ENCODE measurements around the gene ERBB4.
A peak's percentile ranks its signal among the peaks of the same experiment; 100 is the strongest.

Gene ERBB4

DNA sequence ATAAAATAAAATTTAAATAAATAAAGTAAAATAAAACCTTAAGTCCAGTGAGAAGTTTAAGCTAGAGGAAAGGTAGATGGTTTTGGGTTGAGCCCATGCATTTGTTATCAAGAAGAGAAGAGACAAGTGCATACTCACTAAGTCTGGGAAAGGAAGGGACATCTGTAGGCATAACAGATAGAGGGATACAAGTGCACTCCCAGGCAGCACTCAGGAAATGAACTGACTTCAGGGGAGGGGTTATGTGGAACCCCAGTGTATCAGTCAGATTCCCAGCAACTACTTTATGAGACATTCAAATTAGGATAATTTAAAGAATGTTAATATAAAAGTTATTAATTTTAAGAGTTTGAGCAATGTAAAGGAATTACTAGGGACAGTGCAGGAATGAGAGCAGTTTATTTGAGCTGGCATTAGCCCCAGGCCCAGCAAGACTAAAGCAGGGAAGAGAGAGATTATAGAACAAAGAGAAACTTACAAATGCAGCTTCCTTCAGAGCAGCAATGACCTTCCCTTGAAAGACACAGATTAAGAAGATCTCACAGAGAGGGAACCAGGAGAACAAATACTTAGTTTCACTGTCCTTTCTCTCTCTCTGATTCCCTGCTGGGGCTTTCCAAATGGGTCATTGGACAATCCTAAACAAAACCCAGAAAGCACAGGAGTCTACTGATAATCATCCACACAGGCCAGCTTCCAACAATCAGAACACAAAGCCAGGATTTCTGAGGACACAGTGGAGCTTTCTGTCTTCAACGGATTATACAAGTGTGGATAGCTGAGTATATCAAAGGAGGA is 109.7 kb downstream of the ERBB4 start:
- no peak for TF ChIP-seq POLR2A (IDR thresholded peaks at IDR 0.05; ENCODE audit: low read depth, low read length)
- peak; percentile 50 for FAIRE-seq
- DNase-seq (ENCODE audit: insufficient read length, low spot score), result no peak

GRCh38 chr2:212427638-212428037 is 111.0 kb downstream of the ERBB4 start:
- no peak for FAIRE-seq
- DNase-seq (ENCODE audit: insufficient read length, low spot score), result no peak
- no peak for TF ChIP-seq POLR2A (IDR thresholded peaks at IDR 0.05; ENCODE audit: low read depth, low read length)

DNA sequence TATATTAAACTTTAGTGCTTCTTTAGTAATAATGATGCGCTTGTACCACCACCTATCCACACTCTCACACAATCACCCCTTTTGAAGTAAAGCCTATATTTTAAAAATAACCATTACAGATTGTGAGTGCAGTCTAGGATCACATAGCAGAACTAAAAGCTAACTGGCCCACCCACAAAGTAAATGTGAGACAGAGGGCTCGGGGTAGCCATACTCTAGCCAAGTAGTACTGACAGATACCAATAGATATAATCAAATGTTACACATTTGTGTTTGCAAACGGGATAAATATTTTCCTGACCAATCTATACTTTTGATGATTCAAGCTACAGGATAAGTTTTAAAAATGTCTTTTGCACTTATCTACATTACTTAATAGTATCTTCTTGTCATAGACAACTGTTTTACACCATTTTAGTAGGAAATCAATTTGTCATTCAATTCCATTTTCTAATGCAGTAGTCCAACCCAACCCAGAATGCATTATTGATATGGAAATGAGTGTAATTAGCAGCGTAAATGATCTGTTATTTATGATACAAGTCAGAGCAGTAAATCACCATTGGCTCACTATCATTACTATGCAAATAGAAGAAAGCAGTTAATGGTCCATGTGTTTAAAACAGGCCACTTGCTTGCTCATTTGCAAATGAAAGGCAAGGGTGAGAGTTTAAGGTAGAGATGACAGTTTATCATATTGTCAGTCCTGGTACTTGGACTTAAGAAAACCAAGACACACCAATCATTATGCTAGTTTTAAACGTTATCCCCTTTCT is 111.8 kb downstream of the ERBB4 start:
- no peak for DNase-seq (ENCODE audit: insufficient read length, low spot score)

DNA sequence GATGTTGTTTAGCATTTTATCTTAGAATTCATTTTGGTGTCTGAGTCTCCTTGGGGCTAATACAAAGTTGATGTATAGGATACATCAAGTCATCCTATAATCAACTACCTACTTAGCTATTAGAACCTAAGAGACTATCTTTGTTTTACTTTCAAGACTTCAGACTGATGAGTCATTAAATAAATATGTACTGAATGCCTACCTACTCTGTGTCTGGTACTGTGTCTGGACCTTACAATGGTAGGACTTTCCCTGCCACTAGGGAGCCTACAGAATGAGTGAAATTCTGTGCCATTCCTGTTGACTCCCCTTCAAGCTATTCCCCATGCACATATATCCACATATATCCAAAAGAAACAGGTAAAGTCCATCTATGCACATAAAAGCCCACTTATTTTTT is 114.5 kb downstream of the ERBB4 start:
- DNase-seq (ENCODE audit: insufficient read length, low spot score) (no peak), FAIRE-seq (peak; percentile 41)
- TF ChIP-seq POLR2A (IDR thresholded peaks at IDR 0.05; ENCODE audit: low read depth, low read length), result no peak

More for the DNA sequence above, 111.8 kb downstream of the ERBB4 start:
- TF ChIP-seq POLR2A (IDR thresholded peaks at IDR 0.05; ENCODE audit: low read depth, low read length), result no peak
- no peak for FAIRE-seq

GRCh38 chr2:212423089-212423488 is 115.5 kb downstream of the ERBB4 start:
- FAIRE-seq (no peak), DNase-seq (ENCODE audit: insufficient read length, low spot score) (no peak)
- TF ChIP-seq POLR2A (IDR thresholded peaks at IDR 0.05; ENCODE audit: low read depth, low read length), result no peak

- no peak for DNase-seq (ENCODE audit: insufficient read length, low spot score)
- no peak for TF ChIP-seq POLR2A (IDR thresholded peaks at IDR 0.05; ENCODE audit: low read depth, low read length)
- peak; percentile 74 for FAIRE-seq
Measured at GRCh38 chr2:212421556-212422334, 116.9 kb downstream of the ERBB4 start.

GRCh38 chr2:212416086-212416485 is 122.5 kb downstream of the ERBB4 start:
- no peak for DNase-seq (ENCODE audit: insufficient read length, low spot score)
- FAIRE-seq, result no peak
- TF ChIP-seq POLR2A (IDR thresholded peaks at IDR 0.05; ENCODE audit: low read depth, low read length), result no peak

DNA sequence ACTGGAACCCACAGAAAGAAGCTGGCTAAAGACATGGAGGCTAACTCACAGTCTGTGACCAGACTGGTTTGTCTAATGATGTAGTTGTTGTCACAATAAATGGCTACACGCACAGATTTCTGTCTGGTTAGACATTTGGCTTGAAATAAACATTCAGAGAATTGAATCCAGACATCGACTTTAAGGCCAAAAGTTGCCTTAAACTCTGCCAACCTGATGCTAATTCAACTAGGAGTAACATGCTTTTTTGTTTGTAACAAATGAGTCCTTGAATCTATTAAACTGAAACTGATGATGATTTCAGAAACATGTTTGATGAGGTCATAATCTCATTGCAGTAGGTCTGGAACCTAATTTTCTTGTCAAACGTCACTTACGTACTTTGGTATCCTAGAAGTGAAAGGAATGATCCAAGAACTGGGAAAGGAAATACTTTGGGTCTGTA is 123.8 kb downstream of the ERBB4 start:
- no peak for TF ChIP-seq POLR2A (IDR thresholded peaks at IDR 0.05; ENCODE audit: low read depth, low read length)
- FAIRE-seq, result no peak
- DNase-seq (ENCODE audit: insufficient read length, low spot score), result no peak

- no peak for TF ChIP-seq POLR2A (IDR thresholded peaks at IDR 0.05; ENCODE audit: low read depth, low read length)
- no peak for DNase-seq (ENCODE audit: insufficient read length, low spot score)
- FAIRE-seq, result no peak
Measured at GRCh38 chr2:212409560-212409959, 129.0 kb downstream of the ERBB4 start.

DNA sequence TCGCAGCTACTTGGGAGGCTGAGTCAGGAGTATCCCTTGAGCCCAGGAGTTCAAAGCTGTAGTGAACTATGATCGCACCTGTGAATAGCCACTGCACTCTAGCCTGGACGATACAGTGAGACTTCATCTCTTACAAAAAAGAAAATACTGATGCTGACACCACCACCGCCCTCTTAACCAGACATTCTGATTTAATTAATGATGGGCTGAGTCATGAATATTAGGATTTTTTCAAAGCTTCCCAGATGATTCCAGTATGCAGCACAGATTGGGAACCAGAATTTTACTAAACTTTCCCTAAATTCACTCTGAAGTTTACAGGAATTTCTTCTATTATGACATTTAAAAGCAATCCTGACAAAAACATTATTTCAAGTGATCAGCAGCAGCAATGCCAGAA is 130.1 kb downstream of the ERBB4 start:
- FAIRE-seq (no peak), DNase-seq (ENCODE audit: insufficient read length, low spot score) (no peak)
- no peak for TF ChIP-seq POLR2A (IDR thresholded peaks at IDR 0.05; ENCODE audit: low read depth, low read length)

DNA sequence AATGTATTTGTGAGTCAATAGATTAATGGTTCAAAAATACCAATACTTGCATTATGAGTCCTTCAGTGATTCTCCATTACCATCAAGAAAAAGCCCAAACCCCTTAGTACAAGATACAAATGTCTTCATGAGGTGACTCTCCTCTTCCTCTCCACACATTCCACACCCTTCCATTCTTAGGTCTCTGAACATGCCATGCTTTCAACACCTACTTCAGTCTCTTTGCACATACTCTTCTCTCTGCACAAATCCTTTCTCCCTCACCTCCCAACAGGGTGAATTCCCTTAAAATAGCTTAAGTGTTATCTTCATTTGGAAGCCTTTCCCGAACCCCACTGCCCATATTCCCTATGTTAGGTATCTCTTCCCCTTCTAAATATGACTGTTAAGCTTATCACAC is 131.9 kb downstream of the ERBB4 start:
- FAIRE-seq (no peak), DNase-seq (ENCODE audit: insufficient read length, low spot score) (no peak)
- no peak for TF ChIP-seq POLR2A (IDR thresholded peaks at IDR 0.05; ENCODE audit: low read depth, low read length)

DNA sequence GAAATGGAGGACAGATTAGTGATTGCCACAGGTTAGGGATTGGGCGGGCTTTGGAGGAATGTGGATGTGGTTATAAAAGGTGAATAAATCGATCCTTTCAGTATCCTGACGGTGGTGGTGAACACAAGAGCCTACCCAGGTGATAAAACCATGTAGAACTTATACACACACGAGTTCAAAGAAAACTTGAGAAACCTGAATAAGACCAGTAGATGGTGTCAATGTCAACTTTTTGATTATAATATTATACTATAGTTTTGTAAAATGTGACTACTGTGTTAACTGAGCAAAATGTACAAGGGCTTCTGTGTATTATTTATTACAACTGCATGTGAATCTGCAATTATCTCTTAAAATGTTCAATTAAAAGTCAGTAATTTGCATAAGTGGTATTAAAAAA is 136.3 kb downstream of the ERBB4 start:
- no peak for FAIRE-seq
- DNase-seq (ENCODE audit: insufficient read length, low spot score), result no peak
- no peak for TF ChIP-seq POLR2A (IDR thresholded peaks at IDR 0.05; ENCODE audit: low read depth, low read length)

- no peak for TF ChIP-seq POLR2A (IDR thresholded peaks at IDR 0.05; ENCODE audit: low read depth, low read length)
- no peak for FAIRE-seq
- no peak for DNase-seq (ENCODE audit: insufficient read length, low spot score)
Measured at GRCh38 chr2:212398316-212398715, 140.3 kb downstream of the ERBB4 start.

DNA sequence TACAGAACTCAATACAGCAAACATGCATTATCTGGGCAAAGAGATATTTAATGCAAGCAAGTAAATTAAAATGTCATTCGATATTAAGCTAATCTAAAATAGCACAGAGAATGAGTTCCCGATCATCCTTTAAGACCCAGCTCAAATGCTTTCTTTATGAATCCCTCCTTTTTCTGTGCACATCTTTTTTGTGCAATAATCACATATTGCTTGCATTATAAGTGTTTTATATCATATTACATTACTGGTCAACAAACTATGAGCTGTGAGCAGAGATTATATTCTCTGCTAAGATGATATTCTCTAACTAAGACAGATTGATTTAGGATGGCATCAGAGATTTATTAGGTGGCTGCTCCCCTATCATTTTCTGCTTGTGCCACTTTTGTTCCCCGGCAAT is 146.1 kb downstream of the ERBB4 start:
- no peak for FAIRE-seq
- no peak for TF ChIP-seq POLR2A (IDR thresholded peaks at IDR 0.05; ENCODE audit: low read depth, low read length)
- no peak for DNase-seq (ENCODE audit: insufficient read length, low spot score)

All from H54 (cell line).